GM15510 (cell line): ENCODE data around the gene RBM25.

Source experiments
- POLR2A ChIP-seq: IDR thresholded peaks from 3 replicates; pipeline ENCODE4 v1.6.1; 2011; ENCODE audit warnings: borderline replicate concordance; ENCODE audit not compliant: insufficient read length; ENCODE audit errors: extremely low read depth

The RBM25 gene

DNA sequence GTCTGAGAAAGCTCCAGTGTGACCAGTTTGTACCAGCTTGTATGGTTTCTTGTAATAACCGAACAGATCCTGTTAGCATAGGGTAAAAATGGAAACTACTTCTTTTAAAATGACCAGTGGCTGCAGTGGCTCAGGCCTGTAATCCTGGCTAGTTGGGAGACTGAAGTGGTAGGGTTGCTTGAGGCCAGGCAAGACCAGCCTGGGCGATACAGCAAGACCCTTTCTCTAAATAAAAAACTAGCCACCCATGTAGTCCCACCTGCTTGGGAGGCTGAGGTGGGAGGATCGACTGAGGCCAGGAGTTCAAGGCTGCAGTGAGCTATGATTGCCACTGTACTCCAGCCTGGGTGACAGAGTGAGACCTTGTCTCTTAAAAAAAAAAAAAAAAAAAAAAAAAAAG, 85.3 kb downstream of the RBM25 start:
- TF ChIP-seq POLR2A, result no peak

DNA sequence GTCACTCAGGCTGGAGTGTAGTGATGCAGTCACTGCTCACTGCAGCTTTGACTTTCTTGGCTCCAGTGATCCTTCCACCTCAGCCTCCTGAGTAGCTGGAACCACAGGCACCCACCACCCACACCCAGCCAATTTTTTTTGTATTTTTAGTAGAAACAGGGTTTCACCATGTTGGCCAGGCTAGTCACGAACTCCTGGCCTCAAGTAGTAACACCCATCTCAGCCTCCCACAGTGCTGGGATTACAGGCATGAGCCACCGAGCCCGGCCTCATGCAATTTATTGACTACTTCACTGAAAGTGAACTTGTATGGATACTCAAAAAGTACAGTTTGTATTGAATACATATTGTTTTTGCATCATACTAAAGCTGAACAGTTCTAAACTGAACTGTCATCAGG, 87.0 kb downstream of the RBM25 start:
- TF ChIP-seq POLR2A, result no peak

- TF ChIP-seq POLR2A, result no peak
Observed at GRCh38 chr14:73146111-73146510, 87.8 kb downstream of the RBM25 start.

GRCh38 chr14:73149753-73150152, 91.4 kb downstream of the RBM25 start:
- TF ChIP-seq POLR2A, result no peak

DNA sequence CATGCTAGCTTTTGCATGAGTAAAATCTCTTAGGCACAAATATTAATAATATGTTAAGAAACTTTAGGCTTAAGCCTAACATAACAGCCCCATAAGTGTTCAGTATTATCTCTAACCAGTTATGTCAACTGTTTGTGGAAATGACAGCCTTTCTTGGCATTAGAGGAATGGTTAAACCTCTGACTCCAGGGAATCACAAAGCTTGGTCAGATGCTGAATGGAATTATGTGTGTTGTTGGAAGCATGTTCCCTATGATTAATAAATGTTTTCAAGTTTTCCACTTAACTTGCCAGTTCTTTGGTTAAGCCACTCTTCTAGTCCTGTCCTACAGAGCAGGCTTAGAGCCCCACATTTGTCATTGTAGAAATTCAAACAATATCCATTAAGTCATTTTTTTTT, 94.9 kb downstream of the RBM25 start:
- no peak for TF ChIP-seq POLR2A

GRCh38 chr14:73162251-73162650, 103.9 kb downstream of the RBM25 start:
- TF ChIP-seq POLR2A, result no peak

DNA sequence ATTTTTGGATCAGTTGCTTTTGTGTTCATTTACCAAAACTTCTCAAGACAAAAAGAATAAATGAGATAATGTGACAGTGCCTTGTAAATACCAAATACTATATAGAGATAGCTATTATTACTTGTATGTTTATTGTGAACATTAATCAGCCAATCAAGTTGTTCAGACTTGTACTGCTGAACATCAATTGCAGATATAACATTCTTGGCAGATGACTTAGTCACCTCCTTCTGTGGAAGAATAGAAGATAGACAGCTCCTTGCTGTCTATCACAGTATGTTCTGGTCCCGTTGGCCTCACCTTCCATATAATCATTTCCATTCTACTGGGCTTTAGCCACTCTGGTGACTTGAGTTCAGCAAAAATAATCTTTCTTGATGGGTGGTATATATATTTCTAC, 108.1 kb downstream of the RBM25 start:
- no peak for TF ChIP-seq POLR2A

GRCh38 chr14:73167727-73168126, 109.4 kb downstream of the RBM25 start:
- TF ChIP-seq POLR2A, result no peak

DNA sequence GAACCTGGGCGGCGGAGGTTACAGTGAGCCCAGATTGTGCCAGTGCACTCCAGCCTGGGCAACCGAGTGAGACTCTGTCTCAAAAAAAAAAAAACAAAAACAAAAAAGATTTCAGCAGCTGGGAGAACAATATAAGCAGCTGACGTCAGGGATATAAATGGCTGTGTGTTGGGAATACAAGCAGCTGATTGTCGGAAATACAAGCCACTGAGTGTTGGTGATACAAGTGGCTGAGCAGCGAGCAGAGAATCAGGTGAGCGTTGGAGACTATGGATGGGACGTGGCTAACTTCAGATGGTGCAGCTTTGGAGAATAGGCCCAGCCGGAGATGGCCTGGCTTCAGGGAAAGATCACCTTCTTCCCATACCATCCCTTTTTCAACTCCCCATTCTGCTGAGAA, 109.9 kb downstream of the RBM25 start:
- no peak for TF ChIP-seq POLR2A

DNA sequence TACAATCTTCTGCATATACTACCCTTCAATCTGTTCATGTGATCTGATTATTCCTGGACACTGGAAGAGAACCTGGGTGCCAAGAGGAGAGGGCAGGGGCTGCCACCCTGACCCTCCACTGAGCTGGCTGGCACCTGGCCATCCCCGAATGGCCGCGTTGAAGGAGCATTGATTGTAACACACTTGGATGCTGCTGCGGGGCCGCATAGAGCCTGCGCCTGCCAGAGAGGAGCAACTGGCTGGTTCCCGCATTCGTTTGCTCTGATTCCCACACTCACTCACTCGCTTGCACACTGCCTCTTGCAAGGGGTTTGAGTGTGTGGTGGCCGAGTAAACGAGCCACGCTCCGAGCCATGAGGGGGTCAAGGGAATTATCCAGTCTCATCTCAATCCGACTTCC, 110.4 kb downstream of the RBM25 start:
- TF ChIP-seq POLR2A, result no peak

DNA sequence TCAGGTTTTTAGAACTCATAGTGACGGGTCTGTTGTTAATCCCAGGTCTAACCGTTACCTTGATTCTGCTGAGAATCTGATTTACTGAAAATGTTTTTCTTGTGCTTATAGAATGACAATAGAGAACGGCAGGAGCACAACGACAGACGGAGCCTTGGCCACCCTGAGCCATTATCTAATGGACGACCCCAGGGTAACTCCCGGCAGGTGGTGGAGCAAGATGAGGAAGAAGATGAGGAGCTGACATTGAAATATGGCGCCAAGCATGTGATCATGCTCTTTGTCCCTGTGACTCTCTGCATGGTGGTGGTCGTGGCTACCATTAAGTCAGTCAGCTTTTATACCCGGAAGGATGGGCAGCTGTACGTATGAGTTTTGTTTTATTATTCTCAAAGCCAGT, 112.4 kb downstream of the RBM25 start:
- no peak for TF ChIP-seq POLR2A

- TF ChIP-seq POLR2A, result no peak
Observed at GRCh38 chr14:73172500-73172899, 114.2 kb downstream of the RBM25 start.

GRCh38 chr14:73173092-73173735, 114.9 kb downstream of the RBM25 start:
- no peak for TF ChIP-seq POLR2A
